ENCODE measurements around the gene SPECC1. TPM values are rescaled to one million over a fixed set of nuclear protein-coding genes. Genes with fewer than 3 reads are reported as not detected.

SPECC1 gene
- total RNA-seq, 1 donor from 2014 or later, result 7.5 TPM

DNA sequence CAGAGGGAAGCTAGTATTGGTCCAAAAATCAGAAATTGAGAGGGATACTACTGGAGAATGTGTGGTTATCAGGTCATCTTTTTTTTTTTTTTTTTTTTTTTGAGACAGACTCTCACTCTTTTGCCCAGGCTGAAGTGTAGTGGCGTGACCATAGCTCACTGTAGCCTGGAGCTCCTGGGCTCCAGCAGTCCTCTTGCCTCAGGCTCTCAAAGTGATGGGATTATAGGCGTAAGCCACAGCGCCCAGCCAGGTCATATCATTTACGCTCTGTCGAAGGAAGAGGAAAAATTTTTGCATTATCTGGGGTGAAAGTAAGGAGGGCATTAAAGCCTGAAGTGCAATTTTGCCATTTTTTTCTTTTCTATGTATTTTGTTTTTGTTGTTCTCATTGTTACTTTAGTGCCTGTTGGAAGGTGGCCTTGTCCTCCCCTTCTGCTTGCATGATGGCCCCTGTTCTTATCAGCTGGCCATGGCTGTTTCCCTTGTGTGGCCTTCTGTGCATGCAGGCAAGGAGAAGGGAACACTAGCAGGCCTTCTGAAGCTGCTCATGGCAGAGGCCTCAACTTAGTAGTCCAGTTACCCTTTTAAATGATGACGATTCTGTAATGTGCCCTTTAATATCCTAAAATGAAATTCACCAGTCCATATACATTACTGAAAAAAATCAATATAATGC, 118.3 kb downstream of the SPECC1 start:
- CTCF ChIA-PET, result interaction anchor here (0.7 to 1.1 kb wide), 3 partner anchors 8 to 133 kb away, joined by 3 read pairs; no protein-coding TSS in a partner anchor
- no peak for ATAC-seq (ENCODE audit: low read depth)

DNA sequence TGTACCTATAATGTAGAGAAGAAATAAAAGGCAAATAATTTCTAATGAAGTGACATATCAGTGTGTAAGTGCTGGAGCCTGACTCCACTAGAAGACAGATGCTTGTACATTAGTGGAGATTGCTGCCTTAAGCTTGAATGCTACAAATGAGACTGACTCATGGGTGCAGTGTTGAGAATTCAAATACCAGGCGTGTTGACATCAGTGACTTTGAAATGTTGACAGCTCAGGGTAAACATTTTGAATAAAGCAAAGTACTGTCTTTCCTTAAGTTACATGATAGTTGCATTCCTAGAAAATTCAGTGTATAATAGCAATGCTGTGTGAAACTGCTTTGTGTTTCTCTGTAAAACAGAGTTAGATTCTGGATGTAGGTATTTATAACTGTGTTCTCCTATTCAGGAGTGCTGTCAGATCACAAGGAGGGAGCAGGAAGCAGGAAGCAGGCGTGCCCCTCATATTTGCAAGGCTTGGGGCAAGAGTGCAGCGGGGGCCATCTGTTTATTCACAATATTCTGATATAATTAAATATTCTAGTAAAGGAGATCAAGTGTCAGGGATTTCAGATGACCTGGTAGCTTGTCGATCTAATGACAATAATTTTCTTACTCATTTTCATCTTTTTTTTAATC, 119.0 kb downstream of the SPECC1 start:
- POLR2A ChIA-PET, result interaction anchor here (0.6 kb wide), 2 partner anchors 24 to 193 kb away, joined by 3 to 10 read pairs; no protein-coding TSS in a partner anchor
- TF ChIP-seq, protein P1, sequence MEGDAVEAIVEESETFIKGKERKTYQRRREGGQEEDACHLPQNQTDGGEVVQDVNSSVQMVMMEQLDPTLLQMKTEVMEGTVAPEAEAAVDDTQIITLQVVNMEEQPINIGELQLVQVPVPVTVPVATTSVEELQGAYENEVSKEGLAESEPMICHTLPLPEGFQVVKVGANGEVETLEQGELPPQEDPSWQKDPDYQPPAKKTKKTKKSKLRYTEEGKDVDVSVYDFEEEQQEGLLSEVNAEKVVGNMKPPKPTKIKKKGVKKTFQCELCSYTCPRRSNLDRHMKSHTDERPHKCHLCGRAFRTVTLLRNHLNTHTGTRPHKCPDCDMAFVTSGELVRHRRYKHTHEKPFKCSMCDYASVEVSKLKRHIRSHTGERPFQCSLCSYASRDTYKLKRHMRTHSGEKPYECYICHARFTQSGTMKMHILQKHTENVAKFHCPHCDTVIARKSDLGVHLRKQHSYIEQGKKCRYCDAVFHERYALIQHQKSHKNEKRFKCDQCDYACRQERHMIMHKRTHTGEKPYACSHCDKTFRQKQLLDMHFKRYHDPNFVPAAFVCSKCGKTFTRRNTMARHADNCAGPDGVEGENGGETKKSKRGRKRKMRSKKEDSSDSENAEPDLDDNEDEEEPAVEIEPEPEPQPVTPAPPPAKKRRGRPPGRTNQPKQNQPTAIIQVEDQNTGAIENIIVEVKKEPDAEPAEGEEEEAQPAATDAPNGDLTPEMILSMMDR (IDR thresholded peaks at IDR 0.05), result no peak
- DNase-seq (no peak), ATAC-seq (ENCODE audit: low read depth) (no peak)
- CTCF ChIA-PET, result interaction anchor here (0.7 to 1.1 kb wide), 3 partner anchors 9 to 134 kb away, joined by 3 read pairs; no protein-coding TSS in a partner anchor
- Mint-ChIP-seq H3K36me3 (ENCODE audit: low read depth) (no peaks in the 10 kb centered on the region), H3K27me3 (no peaks in the 10 kb centered on the region), H3K4me1 (no peaks in the 10 kb centered on the region), H3K27ac (no peak overlapping the region), H3K9me3 (no peaks in the 10 kb centered on the region), H3K4me3 (no peak overlapping the region)
- intact Hi-C loops (cut with micrococcal nuclease), result no loop called here

More for the DNA sequence above, 118.3 kb downstream of the SPECC1 start:
- DNase-seq, result no peak
- Mint-ChIP-seq H3K4me3 (no peak overlapping the region), H3K9me3 (no peaks in the 10 kb centered on the region), H3K36me3 (ENCODE audit: low read depth) (no peaks in the 10 kb centered on the region), H3K27ac (no peak overlapping the region), H3K27me3 (no peaks in the 10 kb centered on the region), H3K4me1 (no peaks in the 10 kb centered on the region)
- intact Hi-C loops (cut with micrococcal nuclease), result no loop called here
- TF ChIP-seq, protein P1 (IDR thresholded peaks at IDR 0.05), result no peak
- POLR2A ChIA-PET, result interaction anchor here (0.6 kb wide), 1 partner anchor 23 kb away, joined by 10 read pairs; no protein-coding TSS in a partner anchor

GRCh38 chr17:20133517-20133916, 124.4 kb downstream of the SPECC1 start:
- TF ChIP-seq, protein P1 (IDR thresholded peaks at IDR 0.05), result no peak
- no peaks in the 10 kb centered on the region for H3K27me3 Mint-ChIP-seq
- ATAC-seq (ENCODE audit: low read depth) (no peak), DNase-seq (no peak)
- H3K36me3 Mint-ChIP-seq (ENCODE audit: low read depth), result no peaks in the 10 kb centered on the region
- H3K4me3 Mint-ChIP-seq, result no peak overlapping the region
- intact Hi-C loops (cut with micrococcal nuclease), result no loop called here
- H3K9me3 Mint-ChIP-seq, result no peaks in the 10 kb centered on the region
- H3K27ac Mint-ChIP-seq, result no peak overlapping the region
- POLR2A ChIA-PET, result no interaction called here
- CTCF ChIA-PET, result no interaction called here
- H3K4me1 Mint-ChIP-seq, result no peaks in the 10 kb centered on the region

GRCh38 chr17:20141198-20141972, 132.2 kb downstream of the SPECC1 start:
- H3K4me1 Mint-ChIP-seq, result no peaks in the 10 kb centered on the region
- H3K9me3 Mint-ChIP-seq, result no peaks in the 10 kb centered on the region
- ChIA-PET CTCF (no interaction called here), POLR2A (interaction anchor here (0.6 kb wide), 1 partner anchor 170 kb away, joined by 3 read pairs; no protein-coding TSS in a partner anchor)
- H3K27me3 Mint-ChIP-seq, result peaks cover 2% of the 10 kb centered on the region
- H3K4me3 Mint-ChIP-seq, result no peak overlapping the region
- DNase-seq (no peak), ATAC-seq (ENCODE audit: low read depth) (no peak)
- H3K36me3 Mint-ChIP-seq (ENCODE audit: low read depth), result no peaks in the 10 kb centered on the region
- intact Hi-C loops (cut with micrococcal nuclease), result no loop called here
- no peak overlapping the region for H3K27ac Mint-ChIP-seq
- TF ChIP-seq, protein P1 (IDR thresholded peaks at IDR 0.05), result no peak

GRCh38 chr17:20142268-20142667, 133.1 kb downstream of the SPECC1 start:
- Mint-ChIP-seq H3K9me3 (no peaks in the 10 kb centered on the region), H3K27me3 (peaks cover 2% of the 10 kb centered on the region), H3K4me1 (no peaks in the 10 kb centered on the region), H3K4me3 (no peak overlapping the region), H3K27ac (no peak overlapping the region), H3K36me3 (ENCODE audit: low read depth) (no peaks in the 10 kb centered on the region)
- ChIA-PET CTCF (no interaction called here), POLR2A (no interaction called here)
- ATAC-seq (ENCODE audit: low read depth), result no peak
- DNase-seq, result no peak
- intact Hi-C loops (cut with micrococcal nuclease), result no loop called here
- TF ChIP-seq, protein P1 (IDR thresholded peaks at IDR 0.05), result no peak

All from activated B cell treated with CpG ODN at 0.5 μM for 24 hours (primary cell).